Calu3 (cell line): ENCODE measurements around the gene KCNK16. TPM values are rescaled to one million over a fixed set of nuclear protein-coding genes. Genes with fewer than 3 reads are reported as not detected.

Experiments used
- BruUV-seq: library from RNA; stranded (reverse); fragments of 400-500 nt; replicated peaks from 2 replicates; lab custom pipeline; 2021; lab: Mats Ljungman, UMichigan
- CTCF ChIA-PET: fragments of 300-600 bp; sonication (Branson Sonifier 250); formaldehyde crosslinking; loops from one replicate; lab custom pipeline; 2022; ENCODE audit warnings: antibody characterized with exemption; lab: Charles Lee
- DNase-seq: peaks from one replicate; pipeline ENCODE4 v3.0.0; 2022
- H3K27ac Mint-ChIP-seq: one replicate; pipeline ENCODE4 v1.8.0; 2022; ENCODE audit warnings: mixed read lengths; ENCODE audit not compliant: unreplicated experiment
- H3K27me3 Mint-ChIP-seq: one replicate; pipeline ENCODE4 v1.8.0; 2022; ENCODE audit warnings: mixed read lengths; ENCODE audit not compliant: unreplicated experiment
- H3K36me3 Mint-ChIP-seq: one replicate; pipeline ENCODE4 v1.8.0; 2022; ENCODE audit warnings: mild to moderate bottlenecking, moderate library complexity, mixed read lengths; ENCODE audit not compliant: insufficient read depth, unreplicated experiment
- H3K4me1 Mint-ChIP-seq: one replicate; pipeline ENCODE4 v1.8.0; 2022; ENCODE audit warnings: mild to moderate bottlenecking, low read depth, mixed read lengths; ENCODE audit not compliant: unreplicated experiment
- H3K4me3 Mint-ChIP-seq: one replicate; pipeline ENCODE4 v1.8.0; 2022; ENCODE audit warnings: mild to moderate bottlenecking, low read depth, moderate library complexity, mixed read lengths; ENCODE audit not compliant: unreplicated experiment
- H3K9me3 Mint-ChIP-seq: one replicate; pipeline ENCODE4 v1.8.0; 2022; ENCODE audit warnings: low read depth, mixed read lengths; ENCODE audit not compliant: unreplicated experiment
- intact Hi-C: fragments of 100-400 bp; cut with micrococcal nuclease; formaldehyde crosslinking; loops from one replicate; pipeline ENCODE4 v1.10.0; 2022; ENCODE audit not compliant: unreplicated experiment
- total RNA-seq: library from RNA; stranded (reverse); gene quantifications from 2 replicates; pipeline ENCODE4 v1.2.3, GENCODE V29; 2022
- TF ChIP-seq, protein P1 (sequence below): fragments of 200-600 bp; IDR thresholded peaks from one replicate; pipeline ENCODE4 v1.8.0; 2022; ENCODE audit warnings: antibody characterized with exemption; ENCODE audit not compliant: unreplicated experiment

Gene KCNK16
- total RNA-seq, 1 experiment from 2014 or later: not detected

DNA sequence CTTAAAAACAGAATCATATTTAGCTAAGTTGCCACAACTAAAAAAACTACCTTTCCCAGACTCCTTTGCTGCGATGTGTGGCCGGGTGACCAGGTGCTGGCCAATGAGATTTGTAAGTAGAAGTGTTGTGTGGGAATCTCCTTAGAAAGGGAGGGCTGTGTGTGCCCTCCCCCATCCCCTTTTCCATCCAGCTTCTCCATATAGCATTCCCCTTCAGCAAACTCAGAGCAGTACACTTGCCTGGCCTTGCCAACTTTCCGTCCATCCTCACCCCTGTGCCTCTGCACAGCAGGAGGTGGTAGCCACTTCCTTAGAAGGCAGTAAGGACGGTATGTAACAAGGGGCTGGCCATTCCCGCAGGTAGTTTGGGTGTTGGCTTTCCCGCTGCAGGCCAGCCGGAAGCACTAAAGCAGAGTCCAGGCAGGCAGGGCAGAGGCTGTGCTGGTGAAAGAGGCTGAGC, 22.3 kb upstream of the KCNK16 start:
- Mint-ChIP-seq H3K4me3 (no peak overlapping the region), H3K27ac (no peak overlapping the region), H3K4me1 (no peaks in the 10 kb centered on the region), H3K9me3 (no peaks in the 10 kb centered on the region), H3K36me3 (no peaks in the 10 kb centered on the region), H3K27me3 (peaks cover 53% of the 10 kb centered on the region)
- CTCF ChIA-PET: interaction anchor here (1.1 kb wide), 1 partner anchor 17 kb away, joined by 3 read pairs; no protein-coding TSS in a partner anchor
- intact Hi-C loops: loop anchor here (5.0 to 10.0 kb wide), 3 partner anchors 547 to 1570 kb away; no protein-coding TSS in a partner anchor
- TF ChIP-seq, protein P1, sequence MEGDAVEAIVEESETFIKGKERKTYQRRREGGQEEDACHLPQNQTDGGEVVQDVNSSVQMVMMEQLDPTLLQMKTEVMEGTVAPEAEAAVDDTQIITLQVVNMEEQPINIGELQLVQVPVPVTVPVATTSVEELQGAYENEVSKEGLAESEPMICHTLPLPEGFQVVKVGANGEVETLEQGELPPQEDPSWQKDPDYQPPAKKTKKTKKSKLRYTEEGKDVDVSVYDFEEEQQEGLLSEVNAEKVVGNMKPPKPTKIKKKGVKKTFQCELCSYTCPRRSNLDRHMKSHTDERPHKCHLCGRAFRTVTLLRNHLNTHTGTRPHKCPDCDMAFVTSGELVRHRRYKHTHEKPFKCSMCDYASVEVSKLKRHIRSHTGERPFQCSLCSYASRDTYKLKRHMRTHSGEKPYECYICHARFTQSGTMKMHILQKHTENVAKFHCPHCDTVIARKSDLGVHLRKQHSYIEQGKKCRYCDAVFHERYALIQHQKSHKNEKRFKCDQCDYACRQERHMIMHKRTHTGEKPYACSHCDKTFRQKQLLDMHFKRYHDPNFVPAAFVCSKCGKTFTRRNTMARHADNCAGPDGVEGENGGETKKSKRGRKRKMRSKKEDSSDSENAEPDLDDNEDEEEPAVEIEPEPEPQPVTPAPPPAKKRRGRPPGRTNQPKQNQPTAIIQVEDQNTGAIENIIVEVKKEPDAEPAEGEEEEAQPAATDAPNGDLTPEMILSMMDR: no peak
- peak; percentile 17 for DNase-seq
- BruUV-seq: no TSS peak

DNA sequence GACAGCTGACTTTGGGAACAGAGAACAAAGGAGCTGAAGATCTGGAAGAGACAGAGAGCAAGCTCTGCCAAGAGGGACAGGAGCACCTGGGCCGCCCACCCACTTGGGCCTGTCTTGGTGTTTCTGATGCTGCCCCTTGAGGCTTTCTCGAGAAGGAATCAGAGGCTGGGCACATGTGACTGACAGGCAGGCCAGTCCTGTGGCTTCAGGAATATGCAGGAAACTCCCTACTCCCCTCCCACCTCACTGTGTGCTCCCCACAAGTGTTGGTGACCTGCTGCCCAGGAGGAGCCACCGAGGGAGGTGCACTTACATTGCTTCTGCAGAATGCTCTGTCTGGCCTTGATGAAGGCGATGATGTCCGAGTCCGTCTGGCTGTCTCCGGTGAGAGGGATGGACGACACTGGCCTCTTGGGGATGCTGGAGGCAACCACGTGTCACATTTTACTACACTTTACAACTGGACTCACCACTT, 20.9 kb upstream of the KCNK16 start:
- no peak for DNase-seq
- Mint-ChIP-seq H3K27ac (no peak overlapping the region), H3K9me3 (no peaks in the 10 kb centered on the region), H3K4me3 (no peak overlapping the region), H3K27me3 (peaks cover 39% of the 10 kb centered on the region), H3K36me3 (no peaks in the 10 kb centered on the region), H3K4me1 (no peaks in the 10 kb centered on the region)
- no TSS peak for BruUV-seq
- intact Hi-C loops: loop anchor here (10.0 kb wide), 1 partner anchor 1571 kb away; no protein-coding TSS in a partner anchor
- CTCF ChIA-PET: no interaction called here
- TF ChIP-seq, protein P1: no peak

DNA sequence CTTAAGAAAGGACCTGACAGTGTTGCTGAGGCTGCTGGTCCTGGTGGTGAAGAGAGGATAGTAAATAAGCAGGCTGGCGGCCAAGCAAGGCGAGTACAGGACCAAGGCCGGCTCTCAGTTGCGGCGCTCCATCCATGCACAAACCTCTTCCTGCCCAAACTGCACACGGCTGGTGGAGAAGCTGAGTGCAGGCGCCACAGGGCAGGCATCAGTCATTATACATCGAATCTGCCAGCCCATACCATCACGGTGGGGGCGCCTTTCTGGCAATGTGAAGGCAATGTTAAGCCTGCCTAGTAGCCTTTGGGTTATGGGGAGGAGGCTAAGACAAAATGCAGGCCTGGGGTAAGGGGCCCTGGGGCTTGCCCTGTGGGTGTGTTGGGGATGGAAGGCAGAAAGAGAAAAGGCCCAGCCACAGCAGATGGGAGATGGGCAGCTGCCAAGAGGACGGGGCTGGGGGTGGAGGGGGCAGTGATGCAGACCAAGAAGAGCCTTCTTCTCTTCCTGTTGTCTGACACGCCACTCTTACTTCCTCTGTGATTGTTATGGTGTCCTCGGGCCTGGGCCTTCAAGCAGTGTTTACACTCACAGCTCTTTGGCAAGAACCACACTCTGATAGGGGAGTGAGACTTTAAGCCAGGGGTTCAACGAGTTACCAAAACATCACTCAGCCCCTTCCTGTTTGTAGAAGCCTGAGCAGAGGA, 20.3 kb upstream of the KCNK16 start:
- CTCF ChIA-PET: no interaction called here
- BruUV-seq: no TSS peak
- Mint-ChIP-seq H3K27ac (no peak overlapping the region), H3K4me3 (no peak overlapping the region), H3K36me3 (no peaks in the 10 kb centered on the region), H3K4me1 (no peaks in the 10 kb centered on the region), H3K27me3 (peaks cover 33% of the 10 kb centered on the region), H3K9me3 (no peaks in the 10 kb centered on the region)
- DNase-seq: no peak
- intact Hi-C loops: loop anchor here (10.0 kb wide), 1 partner anchor 1572 kb away; no protein-coding TSS in a partner anchor
- TF ChIP-seq, protein P1: no peak

DNA sequence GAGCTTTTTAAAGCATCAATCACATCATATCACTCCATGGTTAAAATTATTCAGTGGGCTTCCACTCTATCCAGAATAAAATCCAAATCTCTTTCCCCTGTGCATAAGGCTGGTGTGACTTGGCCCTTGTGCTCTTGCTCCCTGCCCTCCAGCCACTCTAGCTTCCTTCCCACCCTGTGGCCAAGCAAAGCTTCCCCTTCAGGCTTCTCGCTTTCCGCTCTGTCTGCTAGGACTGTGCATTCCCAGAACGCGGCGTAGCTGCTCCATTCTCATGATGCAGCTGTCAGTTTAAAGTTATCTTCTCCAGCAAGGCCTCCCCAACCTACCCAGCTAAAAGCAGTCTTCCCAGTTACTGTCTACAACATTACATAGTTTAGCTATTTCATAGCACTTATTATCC, 19.4 kb upstream of the KCNK16 start:
- Mint-ChIP-seq H3K9me3 (no peaks in the 10 kb centered on the region), H3K4me3 (no peak overlapping the region), H3K4me1 (no peaks in the 10 kb centered on the region), H3K36me3 (no peaks in the 10 kb centered on the region), H3K27ac (no peak overlapping the region), H3K27me3 (peaks cover 26% of the 10 kb centered on the region)
- CTCF ChIA-PET: no interaction called here
- TF ChIP-seq, protein P1: no peak
- no TSS peak for BruUV-seq
- DNase-seq: no peak
- intact Hi-C loops: loop anchor here (10.0 kb wide), 1 partner anchor 1573 kb away; no protein-coding TSS in a partner anchor
